NCI-H345 treated with DMSO at 0.1 percent for 48 hours (cell line): Measurements from ENCODE around the gene KIF6.
"Not testable (repeated sequence)": the region's sequence is repeated elsewhere in the genome, so short reads cannot be mapped to it uniquely, and the experiment has no call there.

Experiments
- DNase-seq: peaks from one replicate; lab custom pipeline; 2025; ENCODE audit not compliant: unreplicated experiment; lab: John Stamatoyannopoulos, UW

The KIF6 gene

GRCh38 chr6:39723350-39723749, 1.9 kb downstream of the KIF6 start:
- DNase-seq = not testable (repeated sequence)

DNA sequence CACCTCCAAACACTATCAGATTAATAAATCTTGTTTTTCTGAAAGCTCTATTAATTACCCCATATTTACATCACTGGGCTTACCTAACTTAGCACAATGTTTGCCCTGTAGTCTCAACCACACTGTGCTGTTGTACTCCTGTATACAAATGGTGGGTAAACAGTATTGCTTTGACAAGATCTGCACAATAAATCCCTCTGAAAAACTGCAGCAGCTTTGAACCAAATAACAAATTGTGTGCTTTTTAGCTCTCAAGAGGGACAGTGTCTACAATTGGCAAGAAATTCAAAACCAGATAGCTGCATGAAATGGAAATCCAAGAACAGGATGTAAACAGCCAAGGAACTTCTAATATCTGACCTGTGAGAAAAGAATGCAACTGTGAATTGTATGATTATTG, 10.4 kb downstream of the KIF6 start:
- no peak for DNase-seq

GRCh38 chr6:39707962-39708683, 17.1 kb downstream of the KIF6 start:
- DNase-seq = no peak

DNA sequence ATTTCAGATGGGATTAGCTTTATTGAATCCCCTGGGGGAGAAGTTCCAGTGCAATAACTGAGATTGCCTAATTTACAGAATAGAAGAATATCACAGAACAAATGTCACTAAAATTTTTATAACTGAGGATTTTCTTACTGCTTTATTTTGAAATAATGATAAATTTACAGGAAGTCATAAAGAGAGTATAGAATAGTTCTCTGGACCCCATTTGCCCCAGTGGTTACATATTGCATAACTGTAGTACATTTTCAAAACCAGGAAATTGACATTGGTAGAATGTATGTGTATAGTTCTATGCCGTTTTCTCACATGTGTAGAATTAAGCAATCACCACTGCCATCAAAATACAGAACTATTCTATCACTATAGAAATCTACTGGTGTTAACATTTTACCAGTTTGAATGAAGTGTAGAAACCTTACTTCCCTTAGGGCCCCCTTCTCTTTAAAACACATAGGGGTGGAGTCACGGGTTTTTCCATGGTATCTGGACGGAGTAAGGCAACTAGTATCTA, 18.3 kb downstream of the KIF6 start:
- no peak for DNase-seq

- DNase-seq = no peak
Observed at GRCh38 chr6:39702265-39702664, 22.9 kb downstream of the KIF6 start.

DNA sequence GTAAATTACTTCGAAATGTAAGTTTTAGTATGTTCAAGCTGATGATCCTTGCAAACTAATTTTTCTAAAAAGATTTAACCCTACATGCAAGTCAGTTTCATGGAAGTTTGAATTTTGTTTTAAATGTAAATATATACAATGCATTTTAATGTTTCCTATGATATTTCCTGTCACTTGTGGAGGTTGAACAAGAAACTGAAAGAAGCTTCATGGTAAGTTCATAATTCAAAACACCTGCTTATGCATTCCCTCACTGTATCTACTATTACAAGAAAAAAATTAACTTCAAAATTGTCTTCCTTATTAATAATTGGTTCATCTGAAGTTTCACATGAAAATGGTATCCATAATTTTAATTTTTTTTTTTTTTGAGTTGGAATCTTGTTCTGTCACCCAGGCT, 24.8 kb downstream of the KIF6 start:
- no peak for DNase-seq

GRCh38 chr6:39698789-39699188, 26.4 kb downstream of the KIF6 start:
- DNase-seq = no peak

GRCh38 chr6:39696986-39697788, 28.0 kb downstream of the KIF6 start:
- no peak for DNase-seq

GRCh38 chr6:39695447-39695846, 29.8 kb downstream of the KIF6 start:
- no peak for DNase-seq

GRCh38 chr6:39693206-39693605, 32.0 kb downstream of the KIF6 start:
- no peak for DNase-seq

DNA sequence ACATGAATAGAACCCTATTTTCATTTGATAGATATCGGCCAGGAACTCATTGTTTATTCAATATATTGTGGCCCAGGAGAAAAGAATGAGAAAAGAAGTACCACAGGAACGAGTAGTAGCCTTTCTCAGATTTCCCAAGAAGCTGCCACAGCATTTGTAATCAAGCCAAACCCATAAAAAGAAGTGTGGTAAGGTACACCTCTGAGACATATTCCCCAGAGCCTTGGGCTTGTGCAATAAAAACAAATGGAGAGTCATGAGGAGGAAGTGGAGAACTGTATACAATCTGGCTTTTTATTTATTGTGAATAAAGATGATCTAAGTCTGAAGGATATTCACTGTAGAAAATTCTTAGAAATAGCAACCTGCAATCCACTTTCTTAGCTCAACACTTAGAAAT, 36.7 kb downstream of the KIF6 start:
- DNase-seq = no peak

GRCh38 chr6:39686976-39687375, 38.2 kb downstream of the KIF6 start:
- no peak for DNase-seq

DNA sequence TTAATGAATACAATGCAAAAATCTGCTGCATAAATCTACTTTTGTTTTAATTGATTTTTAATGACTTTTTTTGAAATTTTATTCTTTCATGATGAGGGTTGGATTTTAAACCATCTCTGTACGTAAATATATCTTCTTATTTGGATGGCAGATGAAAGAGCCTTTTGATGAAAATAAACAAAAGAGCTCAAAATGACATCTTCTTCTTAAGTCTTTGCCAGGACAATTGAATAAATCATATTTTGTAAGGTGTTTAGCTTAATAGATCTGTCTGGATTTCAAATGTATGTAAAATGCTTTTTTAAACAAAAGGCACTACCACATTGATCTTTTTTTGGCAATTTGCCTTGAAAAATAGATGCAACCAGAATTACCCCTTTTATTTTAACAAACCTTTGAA, 39.3 kb downstream of the KIF6 start:
- DNase-seq = no peak

DNA sequence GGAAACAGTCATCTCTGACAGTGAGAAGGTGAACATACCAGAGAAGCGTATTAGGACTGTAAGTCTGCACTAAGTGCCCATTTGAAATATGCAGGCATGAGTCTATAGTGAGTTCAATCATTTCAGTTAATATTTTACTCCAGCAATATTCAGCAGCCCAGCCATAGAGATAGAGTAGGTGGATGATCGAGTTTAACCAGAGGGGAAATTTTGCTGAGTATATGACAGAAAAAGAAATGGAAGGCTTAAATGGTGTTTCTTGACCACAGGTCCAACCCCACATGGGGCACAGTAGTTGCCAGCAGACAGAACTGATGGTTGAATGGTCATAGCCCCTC, 39.8 kb downstream of the KIF6 start:
- DNase-seq = no peak

DNA sequence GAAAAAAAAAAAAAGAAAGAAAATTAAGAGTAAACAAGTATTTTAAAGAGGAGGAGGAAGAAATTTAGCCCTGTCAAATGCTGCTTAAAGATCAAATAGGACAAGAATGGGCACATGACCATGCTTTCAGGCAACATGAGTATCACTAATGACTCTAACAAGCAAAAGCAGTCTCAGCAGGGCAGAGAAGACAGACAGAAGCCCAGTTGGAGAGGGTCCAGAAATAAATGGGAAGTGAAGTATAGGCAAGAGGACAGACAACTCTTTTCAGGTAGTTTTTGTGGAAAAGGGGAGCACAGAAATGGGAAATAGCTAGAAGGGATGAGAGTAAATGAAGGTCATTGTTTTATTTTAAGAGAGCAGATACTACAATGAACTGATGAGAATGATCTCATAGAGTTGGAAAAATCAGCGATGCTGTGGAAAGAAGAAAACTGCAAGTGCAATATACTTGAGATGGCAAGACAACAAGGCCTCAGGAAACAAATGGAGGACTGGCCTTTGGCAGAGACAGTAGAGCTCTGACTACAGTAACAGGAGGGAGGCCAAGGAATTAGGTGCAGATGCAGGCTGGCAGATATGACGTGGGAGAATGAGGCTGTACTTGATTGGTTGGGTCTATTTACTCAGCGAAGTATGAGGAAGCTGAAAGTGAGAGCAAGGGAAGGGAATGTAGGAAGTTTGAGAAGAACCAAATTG, 40.3 kb downstream of the KIF6 start:
- DNase-seq = no peak

- DNase-seq = no peak
Observed at GRCh38 chr6:39681674-39682121, 43.5 kb downstream of the KIF6 start.

GRCh38 chr6:39678914-39679313, 46.3 kb downstream of the KIF6 start:
- DNase-seq = no peak

DNA sequence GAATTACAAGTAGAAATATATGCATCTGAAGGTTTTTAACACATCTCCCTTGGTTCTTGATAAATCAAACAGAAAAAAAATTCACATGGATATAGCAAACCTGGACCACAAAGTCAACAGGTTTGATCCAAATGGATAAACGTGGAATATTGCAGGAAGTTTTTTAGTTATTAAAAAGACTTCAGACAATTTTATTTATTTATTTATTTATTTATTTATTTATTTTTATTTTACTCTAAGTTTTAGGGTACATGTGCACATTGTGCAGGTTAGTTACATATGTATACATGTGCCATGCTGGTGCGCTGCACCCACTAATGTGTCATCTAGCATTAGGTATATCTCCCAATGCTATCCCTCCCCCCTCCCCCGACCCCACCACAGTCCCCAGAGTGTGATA, 47.9 kb downstream of the KIF6 start:
- not testable (repeated sequence) for DNase-seq

- DNase-seq = no peak
Observed at GRCh38 chr6:39670519-39670918, 54.7 kb downstream of the KIF6 start.

DNA sequence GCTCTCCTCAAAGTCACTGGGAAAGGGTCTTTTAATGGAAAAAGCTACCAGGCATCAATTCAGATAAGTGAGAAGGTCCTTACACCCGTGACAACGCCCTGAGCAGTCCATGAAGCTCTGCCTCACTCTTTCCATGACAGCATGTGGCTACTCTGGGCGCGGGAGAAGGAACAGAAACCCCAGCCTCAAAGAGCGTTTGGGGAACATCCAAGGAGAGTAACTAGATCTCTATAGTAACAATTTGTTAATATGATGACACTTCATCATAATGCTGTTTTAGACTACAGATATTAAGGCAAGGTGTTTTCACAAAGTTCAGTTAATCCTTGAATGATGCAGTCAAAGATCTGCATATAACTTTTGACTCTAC, 55.2 kb downstream of the KIF6 start:
- DNase-seq = no peak

- no peak for DNase-seq
Observed at GRCh38 chr6:39669207-39669972, 55.8 kb downstream of the KIF6 start.
